22Rv1 (cell line): Measurements from ENCODE around the gene GATA5.

ENCODE experiments used
- CTCF ChIP-seq: fragments of 450-650 bp; IDR thresholded peaks from 2 replicates; pipeline ENCODE4 v1.5.1; 2017; ENCODE audit warnings: mild to moderate bottlenecking
- ZFX ChIP-seq: fragments of 450-650 bp; IDR thresholded peaks from 2 replicates; pipeline ENCODE4 v1.6.1; 2017; ENCODE audit warnings: antibody characterized with exemption, borderline replicate concordance

- TF ChIP-seq CTCF = no peak
- no peak for TF ChIP-seq ZFX
Observed at GRCh38 chr20:62517168-62517567, 41.4 kb upstream of the GATA5 start.
